GM19328 (cell line): ENCODE measurements around the gene ARMC9.
"Not testable (repeated sequence)": the region's sequence is repeated elsewhere in the genome, so short reads cannot be mapped to it uniquely, and the experiment has no call there.

Experiments used
- ATAC-seq: cut with Tn5 transposase; IDR thresholded peaks from one replicate; pipeline ENCODE4 v1.9.1; 2021; ENCODE audit warnings: mild to moderate bottlenecking, moderate library complexity; ENCODE audit not compliant: unreplicated experiment

Gene ARMC9

GRCh38 chr2:231181860-231182512 is 16.4 kb upstream of the ARMC9 start:
- ATAC-seq, result no peak

DNA sequence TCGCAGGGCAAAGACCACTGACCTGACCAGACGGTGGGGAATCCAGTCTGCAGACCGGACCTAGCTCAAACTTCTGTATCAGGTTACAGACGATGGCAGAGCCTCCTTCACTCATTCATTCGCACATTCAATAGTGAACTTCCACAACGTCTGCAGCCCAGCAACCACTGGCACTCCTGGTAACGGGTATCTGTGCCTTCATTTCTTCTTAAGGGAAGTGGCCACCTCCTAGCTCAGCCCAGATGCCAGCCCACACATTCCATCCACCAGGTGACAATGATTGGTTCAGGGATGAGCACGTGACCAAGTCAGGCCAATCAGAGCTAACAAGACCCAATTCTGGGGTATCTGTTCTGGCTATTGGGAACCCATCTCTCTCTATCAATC is 15.9 kb upstream of the ARMC9 start:
- no peak for ATAC-seq

- no peak for ATAC-seq
Observed at GRCh38 chr2:231183851-231184250, 14.6 kb upstream of the ARMC9 start.

- ATAC-seq, result no peak
Observed at GRCh38 chr2:231184319-231184718, 14.1 kb upstream of the ARMC9 start.

DNA sequence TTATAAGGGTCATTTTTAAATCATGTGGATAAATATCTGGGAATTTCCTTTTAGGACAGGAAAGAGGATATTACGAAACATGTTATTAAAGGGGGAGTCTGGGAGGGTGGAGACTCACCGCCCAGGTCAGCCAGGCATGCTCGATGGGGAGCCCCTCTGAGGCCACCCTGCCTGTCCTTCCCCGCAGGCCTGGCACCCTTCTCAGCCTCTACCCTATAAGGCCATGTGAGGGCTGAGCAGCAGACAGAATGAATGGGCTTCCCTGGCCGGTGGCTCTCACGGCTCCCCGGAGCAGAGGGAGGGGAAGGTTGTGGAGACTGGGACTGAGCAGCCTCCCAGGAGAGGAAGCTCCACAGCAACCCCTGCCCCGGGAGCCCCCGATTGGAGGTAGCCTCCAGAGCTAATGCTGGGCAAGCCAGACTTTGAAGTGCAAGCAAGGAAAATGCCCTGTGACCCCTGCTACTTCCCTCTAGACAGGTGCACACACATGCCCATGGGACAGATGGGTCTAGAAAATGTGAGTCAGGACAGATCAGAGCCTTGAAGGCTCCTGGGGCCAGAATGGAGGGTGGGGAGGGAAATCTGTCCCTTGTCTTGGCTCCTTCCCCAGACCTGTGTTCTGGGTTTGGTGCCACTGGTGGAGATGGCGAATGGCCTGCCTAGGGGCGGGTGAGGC is 13.2 kb upstream of the ARMC9 start:
- ATAC-seq, result no peak

GRCh38 chr2:231185886-231186285 is 12.5 kb upstream of the ARMC9 start:
- no peak for ATAC-seq

DNA sequence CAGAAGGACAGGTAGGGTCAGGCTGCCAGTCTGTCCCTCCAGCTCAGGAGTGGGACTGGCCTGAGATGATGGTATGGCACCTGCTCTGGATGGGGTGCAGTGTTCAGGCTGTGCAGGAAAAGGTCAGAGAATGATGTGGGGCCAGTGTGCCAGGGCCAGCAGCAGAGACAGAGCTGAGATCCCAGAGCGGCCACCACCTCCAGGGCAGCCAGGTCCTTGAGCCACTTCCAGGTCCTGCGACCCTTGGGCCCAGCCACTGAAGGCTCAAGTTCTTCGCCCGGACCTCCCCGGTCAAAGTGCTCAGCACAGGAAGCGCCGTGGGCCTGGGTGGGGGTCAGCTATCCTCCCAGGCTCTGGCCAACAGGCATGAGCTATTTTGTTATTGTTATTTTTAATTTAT is 12.1 kb upstream of the ARMC9 start:
- no peak for ATAC-seq

- no peak for ATAC-seq
Observed at GRCh38 chr2:231187736-231188505, 10.5 kb upstream of the ARMC9 start.

GRCh38 chr2:231188506-231189170 is 9.8 kb upstream of the ARMC9 start:
- ATAC-seq, result no peak

GRCh38 chr2:231189171-231189530 is 9.3 kb upstream of the ARMC9 start:
- ATAC-seq, result no peak

- ATAC-seq, result no peak
Observed at GRCh38 chr2:231189571-231190495, 8.6 kb upstream of the ARMC9 start.

DNA sequence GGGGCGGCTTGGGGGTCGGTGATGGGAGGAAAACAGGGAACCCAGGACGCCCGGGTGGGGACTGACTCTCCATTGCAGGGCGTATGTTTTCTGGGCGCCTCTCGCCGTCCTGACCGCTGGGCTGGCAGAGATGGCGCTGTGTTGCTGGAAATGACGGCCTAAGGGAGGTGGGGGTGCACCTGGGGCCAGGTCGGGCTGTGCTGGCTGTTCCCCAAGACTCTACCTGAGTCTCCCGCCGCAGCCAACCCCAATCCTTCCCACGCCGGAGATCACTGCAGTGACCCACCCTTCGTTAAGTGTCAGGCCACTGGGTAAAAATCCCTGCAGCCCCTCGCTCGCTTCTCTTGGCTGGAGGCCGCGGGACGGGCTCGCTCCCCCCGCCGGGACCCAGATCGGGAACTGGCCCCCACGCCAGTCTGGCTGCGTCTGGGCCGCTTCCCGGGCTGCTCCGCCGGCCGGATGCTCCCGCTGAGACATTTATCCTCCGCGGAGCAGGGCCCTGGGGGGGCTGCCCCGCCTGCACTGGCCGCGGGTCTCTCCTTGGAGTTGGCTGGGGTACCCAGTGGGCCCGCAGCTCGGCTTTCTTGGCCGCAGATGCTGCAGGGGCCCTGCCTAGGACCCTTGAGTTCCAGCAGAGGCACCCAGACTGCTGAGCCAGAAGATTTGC is 7.8 kb upstream of the ARMC9 start:
- no peak for ATAC-seq

GRCh38 chr2:231191896-231192872 is 6.2 kb upstream of the ARMC9 start:
- no peak for ATAC-seq

- no peak for ATAC-seq
Observed at GRCh38 chr2:231193216-231193615, 5.2 kb upstream of the ARMC9 start.

DNA sequence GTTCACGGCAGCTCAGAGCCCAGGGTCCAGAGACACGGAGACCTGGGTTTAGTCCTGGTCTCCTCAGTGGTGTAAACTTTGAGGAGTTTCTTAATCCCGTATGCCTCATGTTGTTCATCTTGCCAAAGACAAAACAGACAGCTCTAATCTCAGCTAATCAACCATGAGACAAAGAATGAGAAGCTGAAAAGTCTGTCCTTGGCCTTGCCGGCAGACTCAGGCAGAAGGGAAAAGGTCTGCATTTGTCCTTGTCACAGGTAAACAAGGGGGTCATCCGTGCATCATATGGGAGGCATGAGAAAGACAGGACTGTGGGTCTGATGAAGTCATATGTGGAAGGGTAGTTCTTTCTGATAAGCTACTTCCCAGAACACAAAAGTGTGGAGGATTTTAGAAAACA is 1.8 kb upstream of the ARMC9 start:
- ATAC-seq, result no peak

- ATAC-seq, result not testable (repeated sequence)
Observed at GRCh38 chr2:231197196-231197595, 1.2 kb upstream of the ARMC9 start.

DNA sequence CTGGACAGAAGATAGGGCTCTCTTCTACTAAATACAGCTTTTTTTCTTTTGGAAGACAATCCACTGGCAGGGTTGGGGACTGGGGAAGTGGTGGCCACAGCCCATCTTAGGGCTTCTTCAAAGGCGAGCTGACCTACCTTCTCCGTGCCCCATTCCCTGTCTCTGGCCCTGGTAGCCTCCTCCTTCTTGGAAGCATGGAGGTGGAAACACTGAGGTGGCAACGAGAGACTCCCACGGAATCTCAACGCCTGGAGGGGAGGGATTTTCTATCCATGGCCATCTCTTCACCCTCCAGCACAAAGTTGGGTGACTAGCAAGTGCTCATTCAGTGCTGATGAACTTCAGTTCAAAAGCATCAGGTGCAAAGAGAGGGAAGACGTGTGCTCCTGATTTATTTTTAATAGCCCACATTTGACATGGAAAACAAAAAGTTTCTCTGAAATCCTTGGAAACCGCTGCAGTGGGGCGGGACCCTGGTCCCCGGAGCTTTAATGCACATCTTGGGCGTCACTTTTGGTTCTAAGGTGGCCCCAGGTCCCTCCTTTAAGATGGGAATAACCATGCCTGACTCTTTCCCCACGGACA is 633 bp upstream of the ARMC9 start:
- no peak for ATAC-seq

GRCh38 chr2:231199219-231199618 is 788 bp downstream of the ARMC9 start:
- no peak for ATAC-seq
